SIG-M5 treated with dmso at 0.1 percent for 504 hours (cell line): ENCODE measurements around the gene DZIP1L.
"Not testable (repeated sequence)": the region's sequence is repeated elsewhere in the genome, so short reads cannot be mapped to it uniquely, and the experiment has no call there.

Experiments used
- DNase-seq: peaks from one replicate; lab custom pipeline; 2025; ENCODE audit not compliant: unreplicated experiment; lab: John Stamatoyannopoulos, UW

DZIP1L gene, protein sequence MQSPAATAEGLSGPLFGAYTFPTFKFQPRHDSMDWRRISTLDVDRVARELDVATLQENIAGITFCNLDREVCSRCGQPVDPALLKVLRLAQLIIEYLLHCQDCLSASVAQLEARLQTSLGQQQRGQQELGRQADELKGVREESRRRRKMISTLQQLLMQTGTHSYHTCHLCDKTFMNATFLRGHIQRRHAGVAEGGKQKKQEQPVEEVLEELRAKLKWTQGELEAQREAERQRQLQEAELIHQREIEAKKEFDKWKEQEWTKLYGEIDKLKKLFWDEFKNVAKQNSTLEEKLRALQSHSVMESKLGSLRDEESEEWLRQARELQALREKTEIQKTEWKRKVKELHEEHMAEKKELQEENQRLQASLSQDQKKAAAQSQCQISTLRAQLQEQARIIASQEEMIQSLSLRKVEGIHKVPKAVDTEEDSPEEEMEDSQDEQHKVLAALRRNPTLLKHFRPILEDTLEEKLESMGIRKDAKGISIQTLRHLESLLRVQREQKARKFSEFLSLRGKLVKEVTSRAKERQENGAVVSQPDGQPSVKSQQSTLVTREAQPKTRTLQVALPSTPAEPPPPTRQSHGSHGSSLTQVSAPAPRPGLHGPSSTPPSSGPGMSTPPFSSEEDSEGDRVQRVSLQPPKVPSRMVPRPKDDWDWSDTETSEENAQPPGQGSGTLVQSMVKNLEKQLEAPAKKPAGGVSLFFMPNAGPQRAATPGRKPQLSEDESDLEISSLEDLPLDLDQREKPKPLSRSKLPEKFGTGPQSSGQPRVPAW

DNA sequence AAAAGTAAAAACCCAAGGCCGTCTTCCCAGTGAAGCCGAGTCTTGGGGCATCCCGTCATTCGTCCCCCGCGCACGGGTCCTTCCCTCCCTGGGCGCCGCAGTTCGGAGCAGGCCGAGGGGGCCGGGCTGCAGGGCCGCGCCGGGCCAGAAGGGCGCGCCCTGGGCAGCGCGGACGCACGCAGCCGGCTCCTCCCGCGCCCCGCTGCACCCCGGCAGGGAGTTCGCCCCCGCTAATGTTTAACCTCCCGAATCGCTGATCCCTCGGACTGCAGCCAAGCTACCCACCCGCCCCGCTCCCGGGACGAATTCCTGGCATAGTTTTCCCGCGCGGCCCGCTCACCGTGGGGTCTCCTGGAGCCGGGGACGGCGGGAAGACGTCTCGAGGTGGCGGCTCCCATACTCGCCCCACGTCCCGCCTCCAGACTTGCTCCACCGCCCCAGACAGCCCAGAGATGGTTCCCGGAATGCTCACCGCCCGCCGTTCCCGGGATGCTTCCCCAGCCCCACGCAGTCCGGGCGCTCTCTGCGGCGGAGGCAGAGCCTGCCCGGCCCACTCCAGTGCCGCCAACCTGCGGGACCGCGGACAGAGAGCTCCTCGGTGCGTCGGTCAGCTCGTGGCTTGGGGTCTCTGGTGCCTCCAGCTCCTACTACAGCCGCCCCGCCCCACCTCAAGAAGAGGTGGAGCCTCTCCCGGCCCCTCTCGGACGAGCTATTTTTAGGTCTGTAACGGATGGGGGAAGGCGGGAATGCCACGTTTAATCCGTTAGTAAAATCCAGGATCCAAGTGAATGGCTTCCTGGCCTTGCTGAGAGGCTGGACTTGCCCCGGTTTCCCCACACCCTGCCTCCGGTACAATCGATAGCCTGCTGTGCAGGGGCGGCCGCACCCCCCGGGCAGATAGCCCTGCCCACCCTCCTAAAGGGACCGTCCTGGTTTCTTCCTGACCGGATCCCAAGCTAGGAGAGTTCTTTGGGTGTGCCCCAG, at the start of gene DZIP1L:
TSS of gene DZIP1L (minus strand) at position 621 of the 984 bp plus-strand sequence. CDS start 11,637 bp downstream, outside the sequence.
- peak; percentile 26 for DNase-seq

DNA sequence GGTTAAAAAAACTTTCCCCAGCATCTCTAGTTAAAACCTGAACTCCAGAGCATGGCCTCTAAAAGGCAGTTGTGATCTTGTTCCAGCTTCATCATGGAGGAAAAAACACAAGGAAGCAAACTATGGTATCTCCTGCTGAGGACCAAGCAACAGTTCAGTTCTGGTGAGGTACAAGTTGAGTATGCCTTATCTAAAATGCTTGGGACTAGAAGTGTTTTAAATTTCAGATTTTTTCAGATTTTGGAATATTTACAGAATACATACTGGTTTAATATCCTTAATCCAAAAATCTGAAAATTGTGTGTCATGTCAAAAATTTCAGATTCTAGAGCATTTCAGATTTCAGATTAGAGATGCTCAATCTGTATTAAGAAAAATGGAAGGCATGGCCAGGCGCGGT, 49.7 kb upstream of the DZIP1L start:
- no peak for DNase-seq

DNA sequence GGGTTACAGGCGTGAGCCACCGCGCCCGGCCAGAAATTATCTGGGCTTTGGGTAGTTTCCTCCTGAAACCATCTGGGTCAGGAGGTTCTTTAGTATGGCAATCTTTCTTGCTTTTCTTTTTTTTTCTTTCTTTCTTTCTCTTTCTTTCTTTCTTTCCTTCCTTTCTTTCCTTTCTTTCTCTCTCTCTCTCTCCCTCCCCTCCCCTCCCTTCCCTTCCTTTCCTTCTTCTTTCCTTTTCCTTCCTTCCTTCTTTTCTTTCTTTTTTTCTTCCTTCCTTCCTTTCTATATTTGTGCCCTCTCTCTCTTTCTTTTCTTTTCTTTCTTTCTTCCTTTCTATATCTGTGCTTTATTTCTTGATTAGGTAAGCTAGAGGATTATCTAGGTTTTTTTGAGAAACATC, 42.3 kb upstream of the DZIP1L start:
- DNase-seq: no peak

DNA sequence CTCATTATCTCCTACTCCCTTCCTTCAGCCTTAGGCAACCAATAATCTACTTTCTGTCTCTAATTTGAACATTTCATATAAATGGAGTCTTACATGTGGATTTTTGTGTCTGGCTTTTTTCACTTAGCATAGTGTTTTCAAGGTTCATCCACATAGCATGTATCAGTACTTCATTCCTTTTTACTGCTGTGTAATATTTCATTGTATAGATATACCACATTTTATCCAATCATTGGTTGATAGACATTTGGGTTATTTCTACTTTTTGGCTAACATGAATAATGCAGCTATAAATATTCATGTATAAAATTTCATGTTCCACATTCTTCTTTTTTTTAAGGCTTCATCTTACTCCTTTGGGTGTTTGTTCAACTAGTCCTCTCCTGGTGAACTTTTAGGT, 39.1 kb upstream of the DZIP1L start:
- no peak for DNase-seq

DNA sequence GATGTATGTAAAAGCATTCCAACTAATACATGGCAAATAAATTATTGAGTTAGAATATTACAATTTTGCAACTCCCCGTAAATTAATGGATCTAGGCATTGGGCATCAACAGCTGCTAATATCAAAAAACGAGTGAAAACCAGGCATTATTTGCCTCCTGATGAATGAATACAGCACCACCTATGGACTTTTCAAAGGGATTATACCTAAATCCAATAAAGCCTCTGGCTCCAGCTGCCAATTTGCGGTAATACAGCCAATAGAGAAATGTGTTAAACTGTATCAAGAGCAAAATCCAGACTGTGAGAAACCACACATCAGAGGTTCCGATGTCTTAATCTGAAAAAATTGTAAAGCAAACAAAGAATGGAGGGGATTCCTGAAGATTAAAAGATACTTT, 33.1 kb upstream of the DZIP1L start:
- peak; percentile 11 for DNase-seq

DNA sequence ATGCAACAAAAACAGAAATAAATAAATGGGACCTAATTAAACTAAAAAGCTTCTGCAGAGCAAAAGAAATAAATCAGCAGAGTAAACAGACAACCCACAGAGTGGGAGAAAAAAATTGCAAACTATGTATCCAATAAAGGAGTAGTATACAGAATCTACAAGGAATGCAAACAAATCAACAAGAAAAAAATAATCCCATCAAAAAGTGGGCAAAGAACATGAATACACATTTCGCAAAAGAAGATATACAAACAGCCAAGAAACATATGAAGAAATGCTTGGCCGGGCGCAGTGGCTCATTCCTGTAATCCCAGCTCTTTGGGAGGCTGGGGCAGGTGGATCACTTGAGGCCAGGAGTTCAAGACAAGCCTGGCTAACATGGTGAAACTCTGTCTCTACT, 26.8 kb upstream of the DZIP1L start:
- not testable (repeated sequence) for DNase-seq

DNA sequence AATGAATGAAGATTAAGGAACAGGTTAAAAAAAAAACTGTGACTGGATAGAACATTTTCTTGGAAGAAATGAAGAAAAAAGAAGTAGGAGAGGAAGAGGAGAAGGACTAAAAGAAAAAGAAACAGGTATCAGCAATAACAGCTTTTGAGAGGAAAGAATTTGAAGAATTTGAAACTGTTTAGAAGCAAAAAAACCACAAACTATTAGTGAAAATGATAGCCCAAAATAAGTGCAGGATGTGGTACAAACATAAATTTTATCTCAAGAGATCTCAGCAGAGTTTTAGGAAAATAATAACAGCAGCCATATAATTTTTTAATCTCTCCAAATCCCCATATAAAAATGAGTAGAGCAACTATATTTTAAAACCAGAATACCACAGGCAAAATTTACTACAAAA, 25.5 kb upstream of the DZIP1L start:
- no peak for DNase-seq

DNA sequence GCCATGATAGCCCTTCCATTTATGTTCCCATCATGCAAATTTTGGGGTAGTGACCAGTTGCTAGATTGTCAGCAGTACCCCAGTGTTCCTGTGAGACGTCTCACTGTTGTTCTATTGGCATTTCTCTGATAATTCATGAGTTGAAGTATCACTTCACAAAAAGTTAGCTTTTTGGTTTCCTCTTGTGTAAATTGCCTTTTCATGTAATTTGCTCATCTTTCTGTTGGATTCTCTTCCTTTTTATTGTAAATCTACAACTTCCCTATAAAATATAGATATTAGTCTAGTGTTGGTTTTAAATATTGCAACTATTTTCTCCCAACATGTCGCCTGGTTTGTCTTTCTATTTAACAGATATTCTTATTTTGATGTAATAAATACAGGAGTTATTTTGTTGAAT, 24.3 kb upstream of the DZIP1L start:
- peak; percentile 29 for DNase-seq

DNA sequence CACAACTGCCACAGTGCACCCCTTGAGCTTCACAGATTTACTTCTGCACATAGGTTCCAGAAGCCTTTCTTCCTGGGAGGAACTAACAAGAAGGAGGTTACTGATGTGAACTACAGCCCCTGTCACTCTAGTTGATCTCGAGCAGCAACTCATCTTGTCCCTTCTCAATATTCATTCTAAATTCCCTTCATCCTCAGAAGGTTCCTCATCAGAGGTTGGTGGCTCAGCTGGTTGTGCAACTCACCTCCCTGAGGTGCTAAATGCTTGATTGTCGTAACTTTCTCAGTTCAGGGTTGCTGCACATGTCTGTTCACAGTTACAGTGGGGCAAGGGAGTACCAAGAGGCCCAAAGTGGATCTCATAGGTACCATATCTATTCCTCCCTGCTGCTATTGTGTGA, 22.5 kb upstream of the DZIP1L start:
- DNase-seq: peak; percentile 83

DNA sequence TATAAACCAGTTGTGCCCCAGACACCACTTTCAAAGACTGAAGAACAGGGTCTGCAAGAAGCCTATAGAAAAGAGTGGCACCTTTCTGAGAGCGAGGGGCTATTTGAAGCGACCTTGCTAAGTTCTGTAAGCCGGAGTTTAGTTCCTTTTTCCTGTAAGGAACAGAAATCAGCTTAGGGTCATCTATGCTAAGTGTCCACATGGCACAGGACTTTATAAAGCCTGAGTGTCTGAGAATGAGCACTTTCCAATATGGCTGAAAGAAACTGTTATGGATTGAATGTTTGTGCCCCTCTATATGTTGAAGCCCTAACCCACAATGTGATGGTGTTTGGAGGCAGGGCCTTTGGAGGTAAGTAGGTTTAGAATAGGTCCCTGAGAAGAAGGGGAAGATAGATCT, 20.8 kb upstream of the DZIP1L start:
- DNase-seq: peak; percentile 44

DNA sequence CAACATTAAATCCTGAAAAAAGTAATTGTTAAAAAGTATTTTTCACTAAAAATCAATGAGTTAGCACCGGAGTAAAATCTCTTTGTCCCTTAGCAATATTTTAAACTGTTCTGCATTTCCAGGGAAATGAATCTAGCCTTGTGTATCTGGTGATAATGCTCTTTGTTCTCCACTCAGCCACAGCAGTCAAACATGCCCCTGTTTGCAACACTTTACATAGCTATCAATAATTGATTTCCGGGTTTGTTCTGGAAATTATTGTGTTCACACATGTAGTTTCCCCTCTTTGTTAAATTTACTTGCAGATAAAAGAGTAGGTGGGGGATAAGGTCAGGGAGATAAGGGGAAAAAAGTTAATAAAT, 20.4 kb upstream of the DZIP1L start:
- no peak for DNase-seq

DNA sequence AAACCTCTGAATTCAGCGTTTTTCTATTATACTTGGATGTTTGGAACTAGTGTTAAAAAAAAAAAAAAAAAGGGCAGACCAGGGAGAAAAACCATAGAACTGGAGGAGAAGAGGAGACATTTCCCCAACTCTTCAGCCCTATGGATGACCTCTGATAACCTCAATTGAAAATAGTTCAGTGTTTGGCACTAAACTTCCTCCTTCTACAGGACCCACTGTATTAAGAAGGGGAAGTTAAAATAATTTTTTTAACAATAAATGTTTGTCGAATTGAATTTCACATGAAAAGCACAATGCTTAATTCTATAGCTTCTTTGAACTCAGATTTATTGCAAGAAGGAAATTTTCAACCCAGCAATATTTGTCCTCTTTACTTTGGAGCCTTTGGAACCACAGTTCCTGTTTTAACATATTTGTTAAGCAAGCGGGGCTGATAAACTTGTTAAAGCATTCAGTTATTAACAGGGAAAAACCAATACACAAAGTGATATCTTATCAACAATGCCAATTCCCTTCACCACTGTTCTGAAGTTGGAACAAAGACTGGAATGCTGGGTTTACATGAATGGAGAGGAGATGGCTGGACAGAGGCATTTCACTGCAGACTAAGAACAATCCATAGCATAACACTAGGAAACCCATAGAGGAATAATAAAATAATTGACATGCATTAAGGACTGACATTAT, 19.9 kb upstream of the DZIP1L start:
- DNase-seq: peak; percentile 76

DNA sequence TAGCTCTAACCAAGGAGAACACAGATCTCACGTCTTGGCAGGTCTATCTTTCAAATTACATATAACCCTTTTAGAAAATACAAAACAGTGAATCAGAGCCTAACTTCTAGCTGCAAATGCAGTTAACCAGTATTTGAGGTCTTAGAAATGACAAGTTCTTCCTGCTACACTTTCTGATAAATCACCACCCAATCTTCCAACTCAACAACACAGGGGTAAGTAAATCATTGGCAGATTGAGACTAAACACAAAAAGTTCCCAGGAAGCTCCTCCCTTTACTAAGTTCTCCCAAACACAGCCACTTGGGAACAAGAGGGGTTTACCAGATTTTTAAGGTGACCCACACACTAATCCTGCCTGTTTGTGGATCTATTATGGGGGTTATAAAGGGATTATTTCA, 16.8 kb upstream of the DZIP1L start, which contains the start of gene A4GNT:
TSS of gene A4GNT (minus strand) at position 152 of the 400 bp plus-strand sequence. CDS start 1,134 bp downstream, outside the sequence.
- no peak for DNase-seq

DNA sequence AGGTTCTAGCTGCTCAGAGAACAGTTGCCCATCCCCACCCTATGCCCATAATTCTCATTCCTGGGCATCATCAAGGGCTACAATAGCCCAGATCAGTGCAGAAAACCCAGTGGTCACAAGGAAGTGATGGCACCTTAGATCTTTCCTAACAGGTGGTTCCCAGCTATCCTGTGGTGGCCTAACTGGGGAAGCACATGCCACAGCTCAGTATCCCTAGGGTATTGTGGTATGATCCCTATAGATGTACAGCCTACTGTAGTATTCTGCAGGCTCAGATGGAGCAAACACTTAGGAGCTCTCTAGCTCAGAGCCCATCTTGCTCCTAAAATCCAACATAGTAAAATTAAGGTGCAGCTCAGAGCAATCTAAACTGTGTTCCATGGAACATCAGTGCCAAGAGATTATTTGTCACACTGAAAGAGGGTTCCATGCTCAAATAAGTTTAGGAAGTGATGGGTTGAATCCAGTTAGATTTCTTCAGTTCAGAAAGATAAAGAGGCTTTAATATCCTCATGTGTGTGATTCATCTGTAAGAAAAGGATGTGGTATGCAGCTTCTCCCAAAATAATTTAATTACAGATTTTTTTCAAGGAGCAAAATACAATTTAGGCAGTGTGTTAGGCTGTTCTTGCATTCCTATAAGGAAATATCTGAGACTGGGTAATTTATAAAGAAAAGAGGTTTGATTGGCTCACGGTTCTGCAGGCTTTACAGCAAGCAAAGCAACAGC, 12.4 kb upstream of the DZIP1L start:
- no peak for DNase-seq

DNA sequence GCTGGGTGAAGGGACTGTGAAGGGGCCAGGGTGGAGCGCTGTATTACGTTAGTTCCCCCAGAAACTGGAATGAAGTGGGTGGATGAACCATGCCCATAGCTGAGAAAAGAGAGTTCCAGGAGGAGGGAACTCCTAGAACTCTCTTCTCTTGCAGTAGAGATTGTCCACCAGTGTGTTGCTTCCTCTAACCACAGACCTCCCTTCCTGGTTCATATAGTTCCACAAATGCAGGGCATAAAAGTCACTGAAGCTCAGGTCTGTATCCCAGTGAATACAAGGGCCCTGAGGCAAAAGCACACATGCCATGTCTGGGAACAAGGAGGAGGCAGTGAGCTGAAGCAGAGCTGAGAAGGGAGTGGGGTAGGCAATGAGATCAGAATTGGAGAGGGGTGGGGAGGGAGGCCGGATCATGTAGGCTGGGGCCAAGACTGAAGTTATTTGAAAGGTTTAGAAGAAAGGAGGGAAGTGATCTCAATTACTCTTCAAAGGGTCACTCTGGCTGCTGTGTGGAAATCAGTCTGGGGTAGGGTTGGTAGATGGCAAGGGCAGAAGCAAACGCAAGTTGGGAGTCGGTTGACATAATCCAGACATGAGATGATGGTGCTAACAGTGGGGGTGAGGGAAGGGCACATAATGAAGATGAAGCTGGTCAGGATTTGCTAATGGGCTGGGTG, 10.3 kb upstream of the DZIP1L start:
- DNase-seq: peak; percentile 73

DNA sequence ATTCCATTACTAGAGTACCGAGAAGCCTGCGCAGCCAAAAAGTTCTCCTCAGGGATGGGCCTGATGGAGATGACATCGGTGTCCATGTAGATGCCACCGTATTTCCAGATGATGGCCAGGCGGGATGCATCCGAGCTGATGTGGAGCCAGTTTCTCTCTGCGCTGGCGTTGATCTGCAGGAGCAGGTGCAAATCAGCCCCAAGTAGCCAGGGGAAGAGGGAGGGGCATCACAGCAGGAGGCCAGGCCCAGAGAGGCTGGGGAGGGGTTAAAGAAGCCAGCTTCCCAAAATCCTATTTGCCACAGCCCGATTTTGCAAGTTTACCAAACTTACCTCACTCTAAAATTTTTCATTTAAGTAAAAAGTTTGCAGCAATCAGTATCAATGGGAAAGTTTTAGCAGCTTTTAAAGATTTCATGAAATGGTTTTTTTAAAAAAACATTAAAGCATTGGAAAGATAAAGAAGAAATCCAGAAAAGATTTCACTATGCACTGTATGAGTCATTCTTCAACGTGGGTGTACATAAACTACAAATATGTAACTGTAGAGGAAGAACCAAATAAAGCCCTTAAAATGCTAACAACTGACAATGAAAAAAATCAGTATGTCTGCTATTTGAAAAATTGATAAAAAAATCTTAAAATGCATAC, 9.4 kb upstream of the DZIP1L start:
- peak; percentile 31 for DNase-seq

DNA sequence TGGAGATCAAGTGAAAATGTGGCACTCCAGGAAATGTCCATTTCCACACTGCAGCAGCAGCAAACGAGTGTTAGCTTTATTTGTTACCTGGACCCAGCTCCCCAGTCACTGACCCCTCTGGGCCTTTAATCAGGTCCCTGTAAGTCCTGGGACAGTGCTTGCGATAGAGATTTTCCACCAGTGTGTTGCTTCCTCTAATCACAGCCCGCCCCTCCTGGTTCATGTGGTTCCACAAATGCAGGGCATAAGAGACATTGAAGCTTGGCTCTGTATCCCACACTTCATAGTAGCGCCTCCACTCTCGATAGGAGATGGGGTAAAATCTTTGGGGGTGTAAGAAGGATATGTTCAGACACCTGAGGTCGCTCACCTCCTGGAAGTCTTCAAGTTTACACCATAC, 8.8 kb upstream of the DZIP1L start:
- no peak for DNase-seq

DNA sequence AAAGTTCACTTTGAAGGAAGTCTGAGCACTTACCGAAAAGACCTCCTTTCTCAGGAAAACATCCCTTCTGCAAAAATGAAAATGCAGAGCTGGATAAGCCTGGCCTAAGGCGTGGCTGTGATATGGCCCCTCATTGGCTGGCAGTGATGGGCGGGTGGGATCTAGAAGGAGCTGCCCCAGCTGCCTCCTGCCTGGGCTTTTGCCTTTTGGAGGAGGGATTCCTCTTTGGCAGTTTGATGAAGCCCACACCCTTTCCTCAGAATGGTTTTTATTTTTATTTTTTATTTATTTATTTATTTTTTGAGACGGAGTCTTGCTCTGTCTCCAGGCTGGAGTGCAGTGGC, 4.0 kb upstream of the DZIP1L start:
- DNase-seq: no peak
